ENCODE measurements around the gene GGTA1.

GGTA1 gene

DNA sequence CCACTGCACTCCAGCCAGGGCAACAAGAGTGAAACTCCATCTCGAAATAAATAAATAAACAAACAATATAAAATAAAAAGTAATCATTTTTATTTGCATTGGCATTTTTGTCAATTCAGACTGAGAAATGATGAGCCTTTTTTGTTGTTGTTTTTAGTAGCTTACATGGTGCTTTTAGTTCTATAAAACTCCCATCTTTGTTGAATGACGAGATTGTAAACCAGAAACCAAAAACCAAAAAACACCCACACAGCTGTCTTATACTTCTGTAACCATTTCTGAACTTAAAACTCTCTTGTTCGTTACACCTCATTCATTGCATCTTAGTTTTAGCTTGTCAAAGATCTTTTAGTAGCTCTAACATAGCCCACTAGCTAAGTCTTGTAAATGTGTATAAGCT is 44.7 kb downstream of the GGTA1 start:
- TF ChIP-seq GATA2 (IDR thresholded peaks at IDR 0.05; ENCODE audit: low read depth, low read length) (no peak), GATA3 (IDR thresholded peaks at IDR 0.05; ENCODE audit: low read depth, low read length) (no peak)

DNA sequence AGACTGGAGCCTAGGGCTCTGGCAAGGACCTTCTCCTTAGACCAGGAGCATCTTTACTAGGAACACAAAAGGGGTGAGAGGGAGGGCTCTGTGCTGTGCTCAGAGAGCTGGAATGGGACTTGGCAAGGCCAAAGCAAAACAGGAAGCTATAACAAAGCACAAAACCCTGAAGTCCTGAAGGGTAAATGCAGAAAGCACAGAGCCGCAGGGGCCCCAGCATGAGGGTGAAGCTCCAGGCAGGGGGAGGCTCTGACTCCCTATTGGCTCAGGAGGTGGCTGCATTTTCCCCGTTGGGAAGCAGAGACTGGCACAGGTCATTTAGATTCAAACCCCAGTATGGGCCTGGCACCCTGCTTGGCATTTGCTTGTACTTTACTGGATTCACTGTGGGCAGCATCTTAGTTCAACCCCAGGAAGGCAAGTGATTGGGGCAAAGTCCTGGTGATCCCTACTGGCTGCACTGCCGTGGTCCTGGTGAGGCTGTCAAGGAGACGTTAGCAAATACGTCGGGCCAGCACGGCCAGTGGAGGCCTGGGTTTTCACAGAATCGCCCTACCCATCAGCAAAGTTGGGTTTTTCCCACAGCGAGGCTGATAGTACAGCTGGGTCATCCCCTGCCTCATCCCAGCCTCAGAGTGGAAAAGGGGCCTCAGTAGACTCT is 46.3 kb downstream of the GGTA1 start:
- no peak for TF ChIP-seq GATA2 (IDR thresholded peaks at IDR 0.05; ENCODE audit: low read depth, low read length)
- TF ChIP-seq GATA3 (IDR thresholded peaks at IDR 0.05; ENCODE audit: low read depth, low read length) = no peak

DNA sequence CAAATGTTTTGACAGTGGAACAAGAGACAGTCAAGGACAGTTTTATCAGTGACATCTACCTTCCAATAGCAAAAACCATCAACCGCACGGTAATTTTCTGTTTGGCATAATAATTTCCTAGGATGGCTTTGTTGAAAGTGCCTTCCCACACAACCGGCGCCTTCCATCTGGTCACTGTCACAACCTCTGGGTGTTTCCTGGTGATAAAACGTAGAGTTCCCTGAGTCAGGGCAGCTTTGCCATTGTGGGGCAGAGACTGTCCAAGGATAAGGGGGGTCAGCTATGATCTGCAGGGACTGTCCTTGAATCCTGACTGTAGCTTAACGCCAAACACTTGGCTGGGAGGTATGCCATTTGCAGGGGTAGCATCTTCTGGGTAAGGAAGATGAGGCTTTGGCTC is 47.6 kb downstream of the GGTA1 start:
- no peak for TF ChIP-seq GATA3 (IDR thresholded peaks at IDR 0.05; ENCODE audit: low read depth, low read length)
- no peak for TF ChIP-seq GATA2 (IDR thresholded peaks at IDR 0.05; ENCODE audit: low read depth, low read length)

DNA sequence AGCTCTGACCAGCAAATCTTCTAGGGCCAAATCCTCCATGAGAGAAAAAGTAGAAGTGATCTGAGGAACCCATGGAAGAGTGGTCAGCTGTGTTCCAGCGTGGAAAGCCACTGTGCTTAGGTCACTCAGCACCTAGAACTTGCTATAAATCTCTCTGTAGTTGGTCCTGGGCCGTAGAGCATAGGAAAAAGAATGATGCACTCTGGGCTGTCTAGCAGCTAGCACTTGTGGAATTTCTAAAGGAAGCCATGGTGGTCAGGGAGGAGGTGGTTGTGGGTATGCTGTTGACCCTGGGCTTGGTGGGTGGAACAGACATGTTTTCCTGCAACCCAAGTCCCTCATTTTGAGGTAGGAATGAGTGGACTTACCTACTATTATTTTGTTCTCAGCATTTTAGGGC is 48.1 kb downstream of the GGTA1 start:
- no peak for TF ChIP-seq GATA3 (IDR thresholded peaks at IDR 0.05; ENCODE audit: low read depth, low read length)
- TF ChIP-seq GATA2 (IDR thresholded peaks at IDR 0.05; ENCODE audit: low read depth, low read length) = no peak

DNA sequence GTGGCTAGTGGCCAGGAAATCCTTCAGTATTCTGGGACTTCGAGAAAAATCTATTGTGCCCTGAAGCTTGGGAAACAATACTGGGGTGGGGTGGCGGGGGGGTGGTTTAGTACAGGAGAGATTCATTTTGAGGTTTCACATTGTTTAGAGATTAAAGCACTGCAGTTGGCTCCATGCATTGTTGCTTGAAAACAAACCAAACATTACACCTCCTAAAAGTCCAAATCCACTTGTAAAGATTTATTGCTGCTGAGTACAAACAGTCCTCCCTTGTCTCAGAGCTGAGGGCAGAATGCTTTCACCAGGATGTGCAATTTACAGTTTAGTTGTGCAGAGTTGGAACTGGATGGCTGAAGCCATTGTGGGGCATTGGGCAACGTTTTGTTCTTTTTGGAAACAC is 49.4 kb downstream of the GGTA1 start:
- TF ChIP-seq GATA3 (IDR thresholded peaks at IDR 0.05; ENCODE audit: low read depth, low read length) (no peak), GATA2 (IDR thresholded peaks at IDR 0.05; ENCODE audit: low read depth, low read length) (no peak)

DNA sequence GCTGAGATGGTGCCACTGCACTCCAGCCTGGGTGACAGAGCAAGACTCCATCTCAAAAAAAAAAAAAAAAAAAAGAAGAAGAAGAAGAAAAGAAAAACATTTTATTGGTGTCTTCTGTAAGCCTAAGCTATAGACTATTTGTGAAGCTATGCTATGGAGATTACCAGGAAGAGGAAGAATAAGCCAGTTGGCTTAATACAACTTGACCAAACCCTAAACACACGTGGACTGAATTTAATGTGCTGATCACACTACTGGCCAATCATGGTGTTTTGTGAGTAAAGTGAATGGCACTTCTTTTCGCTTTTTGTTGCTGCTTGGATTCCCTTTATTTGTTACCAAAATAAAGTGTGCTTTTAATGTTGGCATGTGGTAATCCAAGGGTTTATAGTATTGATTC is 49.9 kb downstream of the GGTA1 start:
- no peak for TF ChIP-seq GATA2 (IDR thresholded peaks at IDR 0.05; ENCODE audit: low read depth, low read length)

DNA sequence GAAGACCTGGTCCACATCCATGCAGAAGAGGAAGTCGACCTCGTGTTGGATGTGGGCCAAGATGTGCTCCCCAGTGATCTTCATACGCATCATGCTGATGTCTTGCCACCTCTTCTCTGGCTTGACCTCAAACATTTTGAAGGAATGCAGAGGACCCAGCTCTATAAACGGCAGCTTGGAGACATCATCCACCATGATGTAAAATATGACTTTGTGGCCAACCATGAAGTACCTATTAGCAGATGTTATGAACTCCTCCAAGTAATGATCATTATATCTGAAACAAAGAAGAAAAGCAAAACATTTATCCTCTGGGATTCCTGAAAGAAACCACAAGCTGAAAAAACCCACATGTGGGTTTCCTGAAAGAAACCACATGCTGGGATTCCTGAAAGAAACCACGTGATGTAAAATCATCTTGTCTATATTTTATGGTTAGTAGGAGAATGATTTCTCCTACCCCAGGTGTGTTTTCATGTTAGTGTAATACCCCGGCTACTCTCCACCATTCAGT is 52.3 kb downstream of the GGTA1 start:
- TF ChIP-seq GATA2 (IDR thresholded peaks at IDR 0.05; ENCODE audit: low read depth, low read length) (no peak), GATA3 (IDR thresholded peaks at IDR 0.05; ENCODE audit: low read depth, low read length) (no peak)

DNA sequence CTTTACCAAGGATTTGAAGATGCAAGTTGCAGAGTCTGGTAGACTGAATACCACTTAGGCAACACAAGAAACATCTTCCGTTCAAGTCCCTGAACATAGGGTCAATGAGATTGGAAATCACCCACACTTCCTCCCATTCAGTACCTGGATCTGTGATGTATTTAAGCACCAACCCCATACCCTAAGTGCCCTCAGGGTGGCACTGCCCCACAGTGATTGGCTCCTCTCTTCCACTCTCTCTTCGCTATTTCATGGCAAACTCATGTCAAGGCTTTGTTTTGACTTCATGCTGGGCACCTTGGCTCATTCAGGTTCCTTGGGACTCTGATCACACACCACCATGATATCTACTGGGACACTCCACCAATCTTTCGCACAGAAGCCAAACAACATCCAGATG is 53.7 kb downstream of the GGTA1 start:
- TF ChIP-seq GATA2 (IDR thresholded peaks at IDR 0.05; ENCODE audit: low read depth, low read length) = no peak
- TF ChIP-seq GATA3 (IDR thresholded peaks at IDR 0.05; ENCODE audit: low read depth, low read length) = no peak

DNA sequence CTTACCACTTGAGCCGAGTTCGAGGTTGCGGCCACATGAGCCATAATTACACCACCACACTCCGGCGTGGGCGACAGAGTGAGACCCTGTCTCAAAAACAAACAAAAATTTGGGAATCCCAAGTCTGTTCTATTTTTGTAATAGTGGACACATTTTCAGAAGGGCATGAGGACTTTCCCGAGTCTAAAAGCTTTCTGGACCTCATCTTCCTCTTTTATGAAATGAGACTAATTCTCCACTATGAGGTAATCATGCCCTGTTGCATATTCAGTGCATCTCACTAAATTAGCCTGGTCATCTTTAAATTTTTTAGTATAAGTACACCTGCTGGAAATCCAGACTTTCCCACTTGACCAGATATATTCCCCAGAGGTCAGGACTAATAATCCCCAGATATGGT is 55.7 kb downstream of the GGTA1 start:
- no peak for TF ChIP-seq GATA3 (IDR thresholded peaks at IDR 0.05; ENCODE audit: low read depth, low read length)
- no peak for TF ChIP-seq GATA2 (IDR thresholded peaks at IDR 0.05; ENCODE audit: low read depth, low read length)

DNA sequence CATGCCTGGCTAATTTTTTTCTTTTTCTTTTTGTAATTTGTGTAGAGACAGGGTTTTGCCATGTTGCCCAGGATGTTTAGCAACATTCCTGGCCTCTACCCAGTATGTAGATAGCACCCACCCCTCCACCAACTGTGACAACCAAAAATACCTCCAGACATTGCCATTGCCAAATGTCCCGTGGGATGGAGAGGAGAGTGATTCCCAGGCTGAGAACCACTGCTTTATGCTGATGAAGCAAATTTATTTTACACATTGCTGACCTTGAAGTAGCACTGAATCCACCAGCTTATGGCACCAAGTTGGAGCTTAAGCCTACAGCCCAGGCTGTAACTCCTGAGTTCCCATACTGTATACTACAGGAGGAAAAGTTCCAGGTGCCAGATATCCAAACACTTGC is 58.5 kb downstream of the GGTA1 start:
- TF ChIP-seq GATA3 (IDR thresholded peaks at IDR 0.05; ENCODE audit: low read depth, low read length) (no peak), GATA2 (IDR thresholded peaks at IDR 0.05; ENCODE audit: low read depth, low read length) (no peak)

DNA sequence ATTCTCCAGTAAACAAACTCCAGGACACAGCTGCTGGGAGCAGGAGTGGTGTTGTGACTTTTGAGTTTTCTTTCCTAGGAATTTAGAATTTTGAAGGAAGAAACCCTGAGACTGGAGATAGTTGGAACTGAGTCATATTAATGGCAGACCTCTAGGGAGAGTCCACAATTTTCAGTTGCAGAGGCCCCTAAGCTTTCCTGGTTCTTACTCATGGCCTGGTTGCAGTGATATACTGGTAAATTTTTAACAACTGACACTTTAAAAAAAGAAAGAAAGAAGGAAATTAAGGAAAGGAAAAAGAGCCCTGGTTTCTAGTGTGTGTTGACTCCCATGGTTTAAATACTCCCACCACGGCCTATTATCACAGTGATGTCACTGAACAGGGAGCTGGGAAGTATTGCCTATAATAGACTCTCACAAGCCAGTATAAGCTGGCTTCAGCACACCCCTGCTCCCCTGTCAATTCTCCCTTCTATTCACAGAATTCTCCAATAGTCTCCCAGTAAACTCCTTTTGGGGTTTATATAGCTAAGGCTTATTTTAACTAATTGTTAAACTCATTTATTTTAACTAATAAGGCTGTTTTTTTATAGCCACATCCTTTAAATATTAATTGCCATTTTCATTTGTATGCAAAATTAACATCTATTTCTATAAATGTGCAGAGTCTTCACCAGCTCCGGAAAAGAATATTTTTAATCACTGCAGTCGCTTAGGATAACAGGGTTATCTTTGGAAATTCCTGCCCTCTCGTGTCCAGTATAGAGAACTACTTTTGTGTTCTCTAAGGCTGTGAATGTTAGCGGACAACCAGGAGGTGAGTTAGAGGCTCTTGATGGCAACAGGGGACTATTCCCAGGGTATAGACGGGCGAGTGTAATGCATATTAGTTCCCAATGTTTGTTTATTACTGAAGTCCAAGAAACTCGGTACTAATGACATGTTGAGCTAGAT is 59.7 kb downstream of the GGTA1 start:
- TF ChIP-seq GATA3 (IDR thresholded peaks at IDR 0.05; ENCODE audit: low read depth, low read length) (no peak), GATA2 (IDR thresholded peaks at IDR 0.05; ENCODE audit: low read depth, low read length) (no peak)

DNA sequence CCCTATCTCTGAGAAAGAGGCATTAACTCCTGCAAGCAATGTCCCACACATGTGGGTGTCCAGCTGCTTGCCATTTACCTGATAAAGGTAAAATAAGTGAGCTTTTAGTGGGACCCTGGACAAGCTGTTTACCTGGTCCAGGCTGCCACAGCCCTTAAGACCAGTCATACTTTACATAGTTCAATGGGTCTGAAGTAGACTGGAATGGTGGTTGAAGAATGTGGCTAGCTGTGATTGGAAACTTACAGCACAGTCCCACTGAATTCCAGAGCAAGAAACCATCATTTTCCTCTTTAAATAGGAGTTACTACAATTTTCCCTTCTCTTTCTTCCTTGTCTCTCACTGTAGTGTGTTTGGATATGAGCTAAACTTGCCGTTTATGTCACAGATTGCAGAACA is 60.6 kb downstream of the GGTA1 start:
- TF ChIP-seq GATA3 (IDR thresholded peaks at IDR 0.05; ENCODE audit: low read depth, low read length) (no peak), GATA2 (IDR thresholded peaks at IDR 0.05; ENCODE audit: low read depth, low read length) (no peak)

DNA sequence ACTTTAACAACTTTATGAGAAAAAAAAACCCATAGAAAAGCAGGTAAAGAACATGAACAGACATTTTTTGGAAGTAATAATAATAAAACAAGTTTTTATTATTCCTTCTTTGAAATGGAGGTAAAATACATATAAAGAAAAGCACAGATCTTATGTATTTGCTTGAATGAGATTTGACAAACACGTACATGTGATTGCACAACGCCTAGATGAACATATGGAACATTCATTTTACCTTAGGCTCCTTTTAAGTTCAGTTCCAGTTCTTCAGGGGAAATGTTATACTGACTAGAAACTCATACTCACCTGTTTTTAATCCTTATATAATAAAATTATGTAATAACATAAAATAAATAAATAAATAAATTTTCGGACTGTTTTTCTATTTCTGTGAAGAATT is 61.8 kb downstream of the GGTA1 start:
- TF ChIP-seq GATA3 (IDR thresholded peaks at IDR 0.05; ENCODE audit: low read depth, low read length) (no peak), GATA2 (IDR thresholded peaks at IDR 0.05; ENCODE audit: low read depth, low read length) (no peak)

DNA sequence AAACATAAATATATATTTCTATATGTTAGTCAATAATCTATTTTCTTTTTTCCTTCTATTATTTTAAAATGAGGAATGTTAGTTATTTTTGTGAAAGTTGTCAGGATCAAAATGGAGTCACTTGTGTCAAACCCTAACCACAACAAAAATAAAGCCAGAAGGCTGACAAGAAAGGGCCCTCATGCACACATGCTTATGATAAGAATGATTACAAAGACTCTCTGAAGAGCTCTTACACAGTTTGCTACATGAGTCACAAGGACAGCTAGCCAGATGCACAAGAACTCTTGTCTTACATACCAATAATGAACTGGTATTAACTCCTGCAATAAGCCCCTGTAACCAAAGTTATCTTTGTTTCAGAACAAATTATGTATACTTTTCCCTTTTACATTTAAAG is 64.7 kb downstream of the GGTA1 start:
- TF ChIP-seq GATA2 (IDR thresholded peaks at IDR 0.05; ENCODE audit: low read depth, low read length) = no peak
- TF ChIP-seq GATA3 (IDR thresholded peaks at IDR 0.05; ENCODE audit: low read depth, low read length) = no peak

DNA sequence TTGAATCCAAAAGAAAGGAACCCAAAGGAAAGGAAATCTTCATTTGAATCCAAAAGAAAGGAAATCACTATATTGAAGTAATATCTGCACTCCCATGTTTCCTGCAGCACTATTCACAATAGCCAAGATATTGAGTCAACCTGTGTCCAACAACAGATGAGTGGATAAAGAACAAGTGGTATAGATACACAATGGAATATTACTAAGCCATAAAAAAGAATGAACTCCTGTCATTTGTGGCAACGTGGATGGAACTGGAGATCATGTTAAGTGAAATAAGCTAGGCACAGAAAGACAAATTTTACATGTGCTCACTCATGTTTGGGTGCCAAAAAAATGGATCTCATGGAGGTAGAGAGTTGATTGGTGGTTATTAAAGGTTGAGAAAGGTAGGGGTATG is 71.7 kb downstream of the GGTA1 start:
- TF ChIP-seq GATA3 (IDR thresholded peaks at IDR 0.05; ENCODE audit: low read depth, low read length) (no peak), GATA2 (IDR thresholded peaks at IDR 0.05; ENCODE audit: low read depth, low read length) (no peak)
